ENCODE data around the gene SLC48A1.
"Not testable (repeated sequence)": the region's sequence is repeated elsewhere in the genome, so short reads cannot be mapped to it uniquely, and the experiment has no call there.

The SLC48A1 gene

GRCh38 chr12:47811581-47812484 is 38.8 kb downstream of the SLC48A1 start:
- peak; percentile 12 for TF ChIP-seq ISL1 (CRISPR knock-in tag; IDR thresholded peaks at IDR 0.05)
- no peak for TF ChIP-seq CREB5 (CRISPR knock-in tag; IDR thresholded peaks at IDR 0.05; ENCODE audit: low read depth)
- no peak for TF ChIP-seq BACH2 (CRISPR knock-in tag; IDR thresholded peaks at IDR 0.05; ENCODE audit: borderline replicate concordance)
- peak; percentile 25; the same call in 1 of the 2 replicates for TF ChIP-seq SNAI2 (CRISPR knock-in tag; IDR thresholded peaks at IDR 0.05)
- peak; percentile 39 for ATAC-seq

- peak; percentile 76 for ATAC-seq
- no peak for TF ChIP-seq SNAI2 (CRISPR knock-in tag; IDR thresholded peaks at IDR 0.05)
- 0 out of 2 replicates have a peak, but pooled peaks have one; percentile 45 for TF ChIP-seq ZFP3 (CRISPR knock-in tag; IDR thresholded peaks at IDR 0.05)
Measured at GRCh38 chr12:47812797-47813510, 39.9 kb downstream of the SLC48A1 start.

- TF ChIP-seq ZFP3 (CRISPR knock-in tag; IDR thresholded peaks at IDR 0.05) (no peak), ZNF8 (CRISPR knock-in tag; IDR thresholded peaks at IDR 0.05) (no peak), BACH2 (CRISPR knock-in tag; IDR thresholded peaks at IDR 0.05; ENCODE audit: borderline replicate concordance) (no peak), CSDC2 (CRISPR knock-in tag; IDR thresholded peaks at IDR 0.05) (no peak), ISL1 (CRISPR knock-in tag; IDR thresholded peaks at IDR 0.05) (no peak)
- ATAC-seq, result peak; percentile 2
Measured at GRCh38 chr12:47813511-47814196, 40.6 kb downstream of the SLC48A1 start.

GRCh38 chr12:47814539-47815170 is 41.6 kb downstream of the SLC48A1 start:
- no peak for ATAC-seq
- TF ChIP-seq BACH2 (CRISPR knock-in tag; IDR thresholded peaks at IDR 0.05; ENCODE audit: borderline replicate concordance) (no peak), ARNTL (CRISPR knock-in tag; IDR thresholded peaks at IDR 0.05; ENCODE audit: borderline replicate concordance, low read depth) (no peak), OSR1 (CRISPR knock-in tag; IDR thresholded peaks at IDR 0.05) (no peak), ISL1 (CRISPR knock-in tag; IDR thresholded peaks at IDR 0.05) (no peak), PATZ1 (CRISPR knock-in tag; IDR thresholded peaks at IDR 0.05; ENCODE audit: borderline replicate concordance) (no peak), ZNF8 (CRISPR knock-in tag; IDR thresholded peaks at IDR 0.05) (no peak), RARB (CRISPR knock-in tag; IDR thresholded peaks at IDR 0.05) (no peak), CREB5 (CRISPR knock-in tag; IDR thresholded peaks at IDR 0.05; ENCODE audit: low read depth) (no peak), GLIS3 (CRISPR knock-in tag; IDR thresholded peaks at IDR 0.05) (no peak), ZFP3 (CRISPR knock-in tag; IDR thresholded peaks at IDR 0.05) (no peak), PPARA (CRISPR knock-in tag; IDR thresholded peaks at IDR 0.05; ENCODE audit: borderline replicate concordance) (no peak), TCF4 (CRISPR knock-in tag; IDR thresholded peaks at IDR 0.05; ENCODE audit: borderline replicate concordance) (no peak), POU6F1 (CRISPR knock-in tag; IDR thresholded peaks at IDR 0.05; ENCODE audit: borderline replicate concordance, low read depth) (no peak), ZFP30 (CRISPR knock-in tag; IDR thresholded peaks at IDR 0.05) (no peak), ZNF565 (CRISPR knock-in tag; conservative IDR thresholded peaks at IDR 0.05; ENCODE audit: low read depth) (no peak)

- not testable (repeated sequence) for ATAC-seq
Measured at GRCh38 chr12:47815447-47815846, 42.4 kb downstream of the SLC48A1 start.

Measured in SK-N-SH treated with all-trans-retinoic acid at 6 μM for 48 hours (cell line).